HL-60/S4 treated with retinoic acid at 250 ng/mL for 4 days and 3 days (cell line): ENCODE results near the gene SLC16A10.

ENCODE experiments used
- in situ Hi-C: fragments of 300-500 bp; cut with MboI; formaldehyde crosslinking; loops from 2 replicates; pipeline ENCODE4 v1.7.0; 2022; ENCODE audit warnings: low sequenced_read_pairs

The SLC16A10 gene

DNA sequence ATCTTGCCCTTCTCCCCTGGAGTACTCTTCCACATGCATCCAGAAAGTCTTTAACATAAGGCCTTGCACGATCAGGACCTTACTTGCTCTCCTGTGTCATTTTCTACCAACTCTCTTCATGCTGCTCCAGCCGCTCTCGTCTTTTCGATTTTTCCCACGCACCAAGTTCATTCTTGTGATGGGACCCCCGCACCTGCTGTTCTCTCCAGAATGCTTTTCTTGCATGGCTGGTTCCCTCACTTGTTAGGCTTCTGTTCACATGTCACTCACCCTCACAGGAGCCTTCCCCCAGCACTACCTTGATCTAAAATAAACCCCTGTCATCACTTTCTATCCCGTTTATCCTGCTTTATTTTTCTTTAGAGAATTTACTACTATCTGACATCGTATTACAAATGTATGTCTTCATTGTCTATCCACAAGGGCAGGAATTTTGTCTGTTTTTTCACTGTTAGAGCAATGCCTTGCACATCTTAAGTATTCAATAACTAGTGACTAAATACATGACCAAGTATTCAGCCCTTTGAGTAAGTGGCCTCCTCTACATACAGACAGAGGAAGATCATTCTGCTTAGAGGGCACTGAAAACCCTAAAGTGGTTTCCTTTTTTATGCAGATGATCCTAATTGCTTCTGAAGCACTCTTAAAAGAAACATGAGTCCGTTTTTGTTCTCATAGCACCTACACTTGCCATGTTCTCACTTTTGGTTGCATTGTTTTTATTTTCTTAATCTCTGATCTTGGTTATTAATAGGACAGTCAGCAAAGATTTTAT, 166.9 kb downstream of the SLC16A10 start:
- in situ Hi-C loops: loop anchor here (10.0 kb wide), 1 partner anchor 391 kb away; no protein-coding TSS in a partner anchor

DNA sequence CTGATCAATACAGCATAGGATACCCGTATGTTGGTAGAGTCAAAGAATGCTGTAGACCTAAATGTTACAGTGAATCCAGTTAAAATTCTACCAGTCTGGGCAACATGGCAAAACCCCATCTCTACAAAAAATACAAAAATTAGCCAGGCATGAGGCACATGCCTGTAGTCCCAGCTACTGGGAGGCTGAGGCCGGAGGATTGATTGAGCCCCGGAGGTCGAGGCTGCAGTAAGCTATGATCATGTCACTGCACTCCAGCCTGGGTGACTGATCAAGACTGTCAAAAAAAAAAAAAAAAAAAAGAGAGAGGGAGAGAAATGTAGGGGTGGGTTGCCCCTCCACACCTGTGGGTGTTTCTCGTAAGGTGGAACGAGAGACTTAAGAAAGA, 167.5 kb downstream of the SLC16A10 start:
- in situ Hi-C loops: loop anchor here (10.0 kb wide), 1 partner anchor 390 kb away; no protein-coding TSS in a partner anchor

- in situ Hi-C loops: loop anchor here (10.0 kb wide), 1 partner anchor 389 kb away; no protein-coding TSS in a partner anchor
Measured at GRCh38 chr6:111255838-111256237, 168.5 kb downstream of the SLC16A10 start.

DNA sequence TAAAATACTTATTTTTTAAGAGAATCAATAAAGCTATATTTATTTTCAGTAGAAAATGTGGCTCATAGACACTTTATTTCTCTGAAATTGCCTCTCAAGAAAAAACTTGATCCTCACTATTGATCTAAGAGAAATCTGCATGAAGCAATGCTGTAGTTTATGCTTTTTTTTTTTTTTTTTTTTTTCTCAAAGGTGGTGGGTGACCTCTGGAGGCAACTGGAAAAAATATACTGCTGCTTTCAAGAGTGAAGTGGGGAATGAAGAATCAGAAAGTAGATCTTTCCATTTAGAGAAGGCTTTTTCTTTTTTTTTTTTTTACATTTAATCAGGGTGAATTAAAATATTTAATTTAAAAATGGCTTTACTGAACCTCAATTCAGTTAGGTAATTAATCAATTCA, 169.3 kb downstream of the SLC16A10 start:
- in situ Hi-C loops: loop anchor here (10.0 kb wide), 1 partner anchor 388 kb away; no protein-coding TSS in a partner anchor

- in situ Hi-C loops: loop anchor here (10.0 kb wide), 1 partner anchor 387 kb away; no protein-coding TSS in a partner anchor
Measured at GRCh38 chr6:111258010-111258409, 170.7 kb downstream of the SLC16A10 start.

DNA sequence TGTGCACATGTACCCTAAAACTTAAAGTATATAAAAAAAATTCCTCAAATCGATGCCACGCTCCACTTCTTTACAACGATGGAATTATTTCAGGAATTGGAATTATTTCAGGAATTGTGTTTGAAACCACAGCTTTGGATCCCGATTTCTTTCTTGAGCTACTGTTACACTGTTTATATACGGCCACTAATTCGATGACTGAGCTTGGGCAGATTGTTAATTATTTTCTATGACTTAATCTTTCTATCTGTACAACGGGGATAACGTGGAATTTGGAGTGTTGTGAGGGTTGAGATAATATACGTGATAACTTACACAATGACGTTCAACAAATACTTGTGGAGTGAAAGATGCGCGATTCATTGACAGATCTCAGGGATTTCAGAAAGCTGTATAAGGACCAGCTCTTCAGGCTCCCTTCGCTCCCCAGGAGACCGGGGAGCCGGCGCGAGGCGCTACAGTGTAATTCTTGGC, 171.3 kb downstream of the SLC16A10 start:
- in situ Hi-C loops: loop anchor here (10.0 kb wide), 1 partner anchor 386 kb away; no protein-coding TSS in a partner anchor

DNA sequence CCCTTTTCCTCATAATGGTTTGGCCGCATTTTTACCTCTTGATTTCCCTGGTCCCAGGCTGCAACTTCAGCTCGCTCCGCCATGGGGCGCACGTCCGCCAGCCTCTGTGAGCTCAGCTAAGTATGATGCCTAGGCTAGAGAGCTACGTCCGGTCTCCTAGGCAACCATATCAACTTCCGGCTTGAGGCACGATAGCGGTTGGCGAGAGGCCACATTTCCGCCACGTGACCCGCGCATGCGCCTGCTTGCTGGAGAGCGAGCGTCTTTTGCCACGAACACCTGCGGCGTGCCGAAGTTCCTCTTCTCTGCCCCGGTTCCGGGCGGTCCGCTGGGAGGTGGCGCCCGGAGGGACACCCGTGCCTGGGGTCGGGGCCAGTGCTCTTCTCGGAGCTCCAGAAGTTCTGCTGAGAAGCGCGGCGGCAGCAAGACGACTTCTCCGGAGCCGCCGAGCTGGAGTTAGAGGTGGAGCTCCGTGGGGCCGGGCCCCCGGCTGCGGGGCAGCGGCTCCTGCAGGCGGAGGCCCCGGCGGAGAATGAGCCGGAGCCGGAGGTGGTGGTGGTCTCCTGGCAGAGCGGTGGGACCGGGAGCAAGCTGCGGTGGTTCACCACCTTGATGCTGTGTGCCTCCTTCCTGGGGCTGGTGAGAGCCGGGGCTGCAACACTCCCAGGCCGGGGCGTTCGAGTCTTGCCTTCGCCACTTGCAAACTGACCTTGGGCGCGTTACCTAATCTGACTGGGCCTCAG, 172.0 kb downstream of the SLC16A10 start:
- in situ Hi-C loops: loop anchor here (10.0 kb wide), 1 partner anchor 386 kb away; no protein-coding TSS in a partner anchor

- in situ Hi-C loops: no loop called here
Measured at GRCh38 chr6:111260570-111261298, 173.4 kb downstream of the SLC16A10 start.

GRCh38 chr6:111263837-111264236, 176.5 kb downstream of the SLC16A10 start:
- in situ Hi-C loops: no loop called here

GRCh38 chr6:111265842-111266241, 178.5 kb downstream of the SLC16A10 start:
- in situ Hi-C loops: no loop called here

DNA sequence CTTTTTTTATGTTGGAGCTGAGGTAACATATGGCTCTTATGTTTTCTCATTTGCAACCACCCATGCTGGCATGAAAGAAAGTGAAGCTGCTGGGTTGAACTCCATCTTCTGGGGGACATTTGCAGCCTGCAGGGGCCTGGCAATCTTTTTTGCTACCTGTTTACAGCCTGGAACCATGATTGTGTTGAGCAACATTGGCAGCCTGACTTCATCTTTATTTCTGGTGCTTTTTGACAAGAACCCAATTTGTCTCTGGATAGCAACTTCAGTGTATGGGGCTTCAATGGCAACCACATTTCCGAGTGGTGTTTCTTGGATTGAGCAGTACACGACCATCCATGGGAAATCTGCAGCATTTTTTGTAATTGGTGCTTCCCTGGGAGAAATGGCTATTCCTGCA, 179.0 kb downstream of the SLC16A10 start:
- in situ Hi-C loops: no loop called here

DNA sequence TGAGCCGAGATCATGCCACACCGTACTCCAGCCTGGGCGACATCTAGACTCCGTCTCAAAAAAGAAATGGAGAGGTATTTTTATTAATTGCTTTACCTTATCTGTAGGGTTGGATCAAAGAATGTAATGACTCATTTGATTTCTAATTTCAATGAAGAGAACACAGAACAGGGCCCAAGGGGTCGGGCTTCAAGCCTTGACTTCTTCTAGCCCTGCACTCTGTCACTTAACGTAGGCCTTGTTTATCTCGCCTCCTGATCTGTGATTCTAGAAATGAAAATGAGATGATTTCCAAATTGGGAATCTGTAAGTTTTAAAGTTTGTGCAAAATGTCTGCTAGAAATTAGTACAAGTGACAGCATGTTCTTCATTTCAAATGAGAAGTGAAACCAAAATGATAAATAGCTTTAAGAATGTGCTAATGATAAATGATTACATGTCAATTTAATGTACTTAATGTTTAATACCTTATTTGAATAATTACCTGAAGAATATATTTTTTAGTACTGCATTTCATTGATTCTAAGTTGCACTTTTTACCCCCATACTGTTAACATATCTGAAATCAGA, 180.5 kb downstream of the SLC16A10 start:
- in situ Hi-C loops: no loop called here

DNA sequence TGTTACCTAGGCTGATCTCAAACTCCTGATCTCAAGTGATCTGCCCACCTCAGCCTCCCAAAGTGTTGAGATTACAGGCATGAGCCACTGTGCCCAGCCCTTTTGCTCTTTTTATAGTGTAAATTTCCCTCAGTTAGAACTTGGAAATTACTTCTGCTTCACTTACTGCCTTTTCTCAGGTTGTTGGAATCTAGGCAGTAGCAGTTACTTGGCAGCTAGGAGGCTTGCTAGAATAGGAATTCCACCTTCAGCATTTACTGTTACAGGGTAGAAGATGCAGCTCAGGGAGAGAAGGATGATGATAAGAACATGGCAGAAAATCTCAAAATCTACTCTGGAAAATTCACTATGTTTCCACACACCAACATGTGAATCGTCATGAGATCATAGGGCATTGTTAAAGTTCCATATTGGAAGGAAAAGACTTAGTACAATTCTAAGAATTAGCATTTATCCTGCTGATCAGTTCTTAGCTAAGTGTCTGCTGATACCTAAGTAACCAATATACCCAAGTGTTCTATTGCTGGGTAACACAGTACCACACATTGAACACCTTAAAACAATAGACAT, 182.2 kb downstream of the SLC16A10 start:
- in situ Hi-C loops: no loop called here

- in situ Hi-C loops: no loop called here
Measured at GRCh38 chr6:111270121-111270520, 182.8 kb downstream of the SLC16A10 start.

- in situ Hi-C loops: no loop called here
Measured at GRCh38 chr6:111274593-111275217, 187.4 kb downstream of the SLC16A10 start.

DNA sequence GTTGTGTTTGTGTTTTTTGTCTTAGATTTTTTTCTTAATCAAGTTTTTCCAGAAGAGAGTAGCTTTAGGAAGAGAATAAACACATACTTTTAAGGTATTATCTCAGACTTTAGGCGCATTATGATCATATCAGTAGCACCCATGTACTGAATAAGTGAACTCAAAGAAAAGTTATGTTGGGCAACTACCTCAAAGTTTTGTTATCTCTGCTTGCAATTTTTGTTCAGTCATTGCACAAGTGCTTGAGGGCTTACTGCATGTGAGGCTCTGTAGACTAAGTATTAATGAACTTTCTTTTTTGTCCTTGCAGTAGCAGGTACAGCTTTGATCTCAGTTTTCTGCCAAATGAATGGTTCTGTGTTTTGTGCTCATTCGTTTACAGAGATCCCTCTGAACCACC, 189.0 kb downstream of the SLC16A10 start:
- in situ Hi-C loops: no loop called here

DNA sequence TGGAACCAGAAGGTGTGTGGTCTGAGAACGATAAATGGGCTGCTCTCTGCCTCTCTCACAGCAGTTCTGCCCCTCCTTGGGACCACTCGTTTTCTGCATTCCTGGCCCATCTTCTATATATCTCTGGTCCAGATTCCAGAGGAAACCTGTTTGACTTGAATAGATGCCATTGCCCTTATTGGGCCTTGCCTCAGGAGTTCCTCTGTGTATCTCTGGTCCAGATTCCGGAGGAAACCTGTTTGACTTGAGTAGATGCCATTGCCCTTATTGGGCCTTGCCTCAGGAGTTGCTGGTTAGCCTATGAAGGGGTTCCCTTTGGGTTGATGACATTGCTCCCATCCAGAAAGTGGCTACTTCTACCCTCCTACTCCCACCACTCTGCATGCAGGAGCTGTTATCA, 189.4 kb downstream of the SLC16A10 start:
- in situ Hi-C loops: no loop called here

DNA sequence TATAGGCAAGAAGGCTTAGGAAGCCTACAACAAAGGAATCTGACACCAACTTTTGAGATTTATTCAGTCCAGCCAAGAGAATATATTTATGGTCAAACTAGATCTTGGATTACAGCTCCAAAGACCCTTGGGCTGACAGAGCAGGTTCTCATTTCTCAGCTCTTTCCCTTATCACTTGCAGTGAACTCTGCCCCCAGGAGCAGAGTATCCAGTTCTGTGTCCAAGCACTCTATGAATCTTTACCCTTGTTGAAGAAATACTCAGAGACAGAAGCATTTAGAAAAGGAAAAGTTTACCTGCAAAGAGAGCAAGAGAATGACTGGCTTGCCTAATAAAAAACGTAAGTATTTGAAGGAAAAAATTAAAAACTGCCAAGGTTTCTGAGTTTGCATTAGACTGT, 190.5 kb downstream of the SLC16A10 start:
- in situ Hi-C loops: no loop called here

GRCh38 chr6:111278731-111279130, 191.4 kb downstream of the SLC16A10 start:
- in situ Hi-C loops: no loop called here

GRCh38 chr6:111280445-111280955, 193.2 kb downstream of the SLC16A10 start:
- in situ Hi-C loops: no loop called here
